Measurements from ENCODE around the gene RPS2. TPM values are rescaled to one million over a fixed set of nuclear protein-coding genes. Genes with fewer than 3 reads are reported as not detected.

The RPS2 gene
- total RNA-seq, 4 donors from 2014 or later = 982 to 2,205 (median 1,458) TPM

GRCh38 chr16:1914988-1915387 lies 49.6 kb downstream of the RPS2 start:
- H3K27ac ChIP-seq = no peak overlapping the region
- no peak for TF ChIP-seq CTCF (IDR thresholded peaks at IDR 0.05)
- TF ChIP-seq POLR2A (IDR thresholded peaks at IDR 0.05) = no peak
- intact Hi-C loops (cut with DNase I; ENCODE audit: low total_unique reads) = no loop called here
- H3K4me1 ChIP-seq = peaks cover 0 to 7% of the 10 kb centered on the region in 2 donors
- H3K9me3 ChIP-seq = no peaks in the 10 kb centered on the region
- no peaks in the 10 kb centered on the region for H3K36me3 ChIP-seq
- H3K4me3 ChIP-seq = no peak overlapping the region
- no peak for DNase-seq
- H3K27me3 ChIP-seq = peaks cover 0 to 12% of the 10 kb centered on the region in 2 donors

- no peak overlapping the region for H3K27ac ChIP-seq
- TF ChIP-seq CTCF (IDR thresholded peaks at IDR 0.05) (no peak), POLR2A (IDR thresholded peaks at IDR 0.05) (no peak)
These were observed 50.5 kb downstream of the RPS2 start for GRCh38 chr16:1914084-1914608.

GRCh38 chr16:1913327-1914083 lies 51.1 kb downstream of the RPS2 start:
- Histone ChIP-seq H3K27ac (no peak overlapping the region), H3K4me1 (peaks cover 0 to 4% of the 10 kb centered on the region in 2 donors), H3K4me3 (no peak overlapping the region), H3K9me3 (no peaks in the 10 kb centered on the region), H3K36me3 (no peaks in the 10 kb centered on the region), H3K27me3 (peaks cover 0 to under 1% of the 10 kb centered on the region in 2 donors)
- TF ChIP-seq POLR2A (IDR thresholded peaks at IDR 0.05) (no peak), CTCF (IDR thresholded peaks at IDR 0.05) (no peak)
- no peak for DNase-seq
- intact Hi-C loops (cut with DNase I; ENCODE audit: low total_unique reads) = no loop called here

More at GRCh38 chr16:1914084-1914608, 50.5 kb downstream of the RPS2 start:
- intact Hi-C loops (cut with DNase I; ENCODE audit: low total_unique reads) = no loop called here
- Histone ChIP-seq H3K9me3 (no peaks in the 10 kb centered on the region), H3K4me1 (peaks cover 0 to 7% of the 10 kb centered on the region in 2 donors), H3K4me3 (no peak overlapping the region), H3K36me3 (no peaks in the 10 kb centered on the region), H3K27me3 (peaks cover 0 to 7% of the 10 kb centered on the region in 2 donors)
- no peak for DNase-seq

- intact Hi-C loops (cut with DNase I; ENCODE audit: low total_unique reads) = no loop called here
- Histone ChIP-seq H3K9me3 (no peaks in the 10 kb centered on the region), H3K4me3 (no peak overlapping the region), H3K27ac (no peak overlapping the region), H3K36me3 (no peaks in the 10 kb centered on the region), H3K27me3 (no peaks in the 10 kb centered on the region), H3K4me1 (no peaks in the 10 kb centered on the region)
- TF ChIP-seq CTCF (IDR thresholded peaks at IDR 0.05) (no peak), POLR2A (IDR thresholded peaks at IDR 0.05) (no peak)
- DNase-seq = no peak
These were observed 52.4 kb downstream of the RPS2 start for GRCh38 chr16:1912215-1912543.

Small RNA genes within 50 kb of the gene (small RNA-seq; reads per million reads assigned to genes)
- gene AC005363.2 (not detected), gene RN7SL219P (not detected), gene SNORA10 (not detected), gene SNORA64 (not detected)

Other genes starting within 250 kb of the RPS2 start
- gene NME3, start 193.3 kb downstream of the RPS2 start, total RNA-seq = 100 to 1,000 TPM in 1 of 4 donors, 10 to 100 TPM in 3; 35.3 to 208 (median 59.7) TPM
- 10 to 100 TPM in 2 of 4 donors, 1 to 10 TPM in 2; 2.6 to 28.2 (median 8.0) TPM for gene EME2, start 192.0 kb downstream of the RPS2 start, total RNA-seq
- gene MRPS34, start 191.7 kb downstream of the RPS2 start, total RNA-seq = 100 to 1,000 TPM in 1 of 4 donors, 10 to 100 TPM in 3; 37.3 to 158 (median 52.5) TPM
- gene SPSB3, start 182.3 kb downstream of the RPS2 start, total RNA-seq = 10 to 100 TPM; 24.8 to 67.4 (median 55.8) TPM
- 10 to 100 TPM; 40.5 to 54.6 (median 47.2) TPM for gene NUBP2, start 181.9 kb downstream of the RPS2 start, total RNA-seq
- 1 to 10 TPM in 1 of 4 donors, under 1 TPM in 1, not detected in 2; 0.49 to 1.2 TPM for gene IGFALS, start 171.1 kb downstream of the RPS2 start, total RNA-seq
- 10 to 100 TPM; 22.9 to 75.3 (median 34.0) TPM for gene HAGH, start 138.0 kb downstream of the RPS2 start, total RNA-seq
- gene FAHD1, start 137.6 kb downstream of the RPS2 start, total RNA-seq = 100 to 1,000 TPM in 1 of 4 donors, 10 to 100 TPM in 2, 1 to 10 TPM in 1; 3.5 to 115 (median 22.2) TPM
- gene MEIOB, start 92.7 kb downstream of the RPS2 start, total RNA-seq = under 1 TPM in 2 of 4 donors, not detected in 2; 0.48 to 0.76 TPM
- gene HS3ST6, start 46.4 kb downstream of the RPS2 start, total RNA-seq = not detected
- 10 to 100 TPM in 2 of 4 donors, 1 to 10 TPM in 2; 5.6 to 21.2 (median 11.9) TPM for gene MSRB1, start 21.6 kb downstream of the RPS2 start, total RNA-seq
- gene RPL3L, start 10.1 kb downstream of the RPS2 start, total RNA-seq = under 1 TPM in 1 of 4 donors, not detected in 3; 0.14 TPM
- gene NDUFB10, start 5.3 kb downstream of the RPS2 start, total RNA-seq = 100 to 1,000 TPM in 1 of 4 donors, 10 to 100 TPM in 3; 50.1 to 532 (median 78.0) TPM
- gene RNF151, start 2.0 kb upstream of the RPS2 start, total RNA-seq = not detected
- 10 to 100 TPM in 3 of 4 donors, 1 to 10 TPM in 1; 4.1 to 46.6 (median 27.4) TPM for gene TBL3, start 7.2 kb upstream of the RPS2 start, total RNA-seq
- gene NOXO1, start 16.6 kb upstream of the RPS2 start, total RNA-seq = 1 to 10 TPM in 1 of 4 donors, not detected in 3; 1.0 TPM
- 10 to 100 TPM in 1 of 4 donors, 1 to 10 TPM in 3; 2.6 to 20.8 (median 6.6) TPM for gene GFER, start 19.4 kb upstream of the RPS2 start, total RNA-seq
- 1 to 10 TPM in 1 of 4 donors, not detected in 3; 1.5 TPM for gene SYNGR3, start 25.1 kb upstream of the RPS2 start, total RNA-seq
- gene ZNF598, start 45.0 kb upstream of the RPS2 start, total RNA-seq = 10 to 100 TPM; 16.9 to 50.0 (median 34.6) TPM
- gene NPW, start 55.0 kb upstream of the RPS2 start, total RNA-seq = 1 to 10 TPM in 1 of 4 donors, not detected in 3; 1.5 TPM
- gene NHERF2, start 62.1 kb upstream of the RPS2 start, total RNA-seq = 10 to 100 TPM; 10.3 to 97.1 (median 33.1) TPM
- 10 to 100 TPM; 18.8 to 58.4 (median 27.6) TPM for gene NTHL1, start 83.0 kb upstream of the RPS2 start, total RNA-seq
- 100 to 1,000 TPM in 2 of 4 donors, 10 to 100 TPM in 2; 53.8 to 347 (median 131) TPM for gene TSC2, start 83.2 kb upstream of the RPS2 start, total RNA-seq
- gene PKD1, start 171.1 kb upstream of the RPS2 start, total RNA-seq = 100 to 1,000 TPM; 149 to 383 (median 197) TPM
- gene RAB26, start 183.8 kb upstream of the RPS2 start, total RNA-seq = under 1 TPM in 1 of 4 donors, not detected in 3; 0.21 TPM
- gene TRAF7, start 191.0 kb upstream of the RPS2 start, total RNA-seq = 10 to 100 TPM; 15.3 to 97.1 (median 51.7) TPM
- gene CASKIN1, start 231.8 kb upstream of the RPS2 start, total RNA-seq = 1 to 10 TPM in 1 of 4 donors, under 1 TPM in 1, not detected in 2; 0.40 to 2.7 TPM
- gene MLST8, start 240.6 kb upstream of the RPS2 start, total RNA-seq = 10 to 100 TPM in 3 of 4 donors, 1 to 10 TPM in 1; 9.3 to 32.8 (median 21.5) TPM
- gene BRICD5, start 246.0 kb upstream of the RPS2 start, total RNA-seq = 10 to 100 TPM in 1 of 4 donors, 1 to 10 TPM in 3; 1.2 to 16.9 (median 1.7) TPM

All from uterus (tissue), 4 donors.